Measurements from ENCODE around the gene NR1D2.
"Not testable (repeated sequence)": the region's sequence is repeated elsewhere in the genome, so short reads cannot be mapped to it uniquely, and the experiment has no call there.

Gene NR1D2

DNA sequence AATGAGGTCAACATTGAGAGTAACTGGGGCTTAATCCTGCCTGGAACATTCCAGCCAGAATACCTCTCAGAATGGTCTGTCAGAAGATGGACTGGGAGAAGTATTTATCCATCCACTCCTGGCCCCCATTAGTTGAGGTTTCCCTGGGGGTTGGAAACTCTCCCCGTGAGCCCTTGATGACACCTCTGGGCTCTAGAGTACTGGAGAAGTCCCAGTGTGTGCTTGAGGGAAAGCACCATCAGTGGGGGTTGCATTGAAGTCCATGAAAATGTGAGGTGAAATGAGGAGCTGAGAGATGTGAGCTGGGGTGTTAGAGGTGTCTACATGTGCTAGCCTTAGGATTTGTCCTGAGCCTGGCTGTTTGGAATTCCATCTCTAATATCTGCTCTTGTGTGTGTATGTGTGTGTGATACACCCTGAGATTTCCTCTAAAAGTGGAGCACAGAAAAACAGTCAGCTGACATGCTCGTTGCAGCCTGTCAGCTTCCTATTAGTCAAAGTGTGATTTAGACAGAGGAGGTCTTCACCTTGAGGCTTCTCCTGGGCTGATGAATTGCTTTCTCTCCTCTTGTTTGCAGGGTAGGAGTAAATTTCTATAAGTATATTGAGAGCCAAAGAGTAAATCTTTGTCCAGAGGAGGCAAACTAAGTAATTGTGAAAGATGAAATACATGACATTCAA, 67.6 kb downstream of the NR1D2 start:
- no peak for DNase-seq

DNA sequence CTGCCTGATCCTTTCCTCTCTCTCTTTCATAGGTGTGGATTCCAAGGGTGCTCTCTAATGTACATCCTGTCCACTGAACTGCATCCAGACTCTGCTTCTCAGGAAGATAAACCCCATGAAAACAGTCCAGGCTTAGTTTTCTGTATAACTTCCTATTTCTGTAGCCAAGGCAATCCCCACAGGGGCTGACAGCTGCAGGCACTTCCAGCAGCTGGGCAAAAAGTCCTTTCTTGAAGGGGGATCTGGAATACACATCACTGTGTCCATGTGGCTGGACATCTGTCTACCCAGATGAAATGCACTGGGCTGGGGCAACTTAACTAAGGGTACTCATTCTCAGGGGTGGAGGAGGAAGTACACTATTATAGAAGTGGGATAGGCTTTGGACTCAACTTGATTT, 72.2 kb downstream of the NR1D2 start:
- no peak for DNase-seq

DNA sequence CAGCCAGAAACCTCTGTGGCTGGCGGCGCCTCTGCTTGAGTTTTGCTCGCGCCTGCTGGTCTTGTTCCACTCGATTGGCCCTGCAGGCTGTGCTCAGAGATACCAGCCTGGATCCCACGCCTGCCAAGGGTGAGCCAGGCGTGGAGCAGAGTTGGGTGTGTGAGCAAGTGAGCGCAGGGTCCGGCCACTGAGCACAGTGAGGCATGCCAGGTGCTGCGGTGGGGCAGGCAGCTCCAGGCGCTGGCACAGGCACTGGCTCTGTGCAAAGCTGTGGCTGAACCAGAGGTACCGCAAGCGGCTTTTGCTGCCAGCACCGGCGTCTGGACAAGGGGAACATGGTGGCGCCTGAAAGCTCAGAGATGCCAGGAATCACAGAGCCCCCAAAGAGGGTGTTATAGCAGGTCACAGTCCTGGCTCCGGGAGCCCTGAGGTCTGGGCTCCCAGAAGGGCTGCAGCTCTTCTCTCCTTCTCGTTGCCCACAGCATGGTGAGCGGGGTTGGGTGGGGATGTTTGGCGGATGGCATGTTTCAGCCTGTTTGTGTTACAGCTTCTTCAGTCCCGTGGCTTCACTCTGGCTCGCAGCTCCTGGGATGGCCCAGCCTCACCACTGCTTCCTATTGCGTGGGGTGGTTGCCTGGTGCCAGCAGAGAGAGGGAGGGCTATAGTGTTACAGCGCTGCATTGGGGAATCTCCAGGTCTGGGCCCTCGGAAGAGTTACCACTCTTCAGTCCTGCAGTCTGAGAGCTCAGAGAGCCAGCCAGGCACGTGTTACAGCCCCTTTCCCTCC, 73.9 kb downstream of the NR1D2 start:
- peak; percentile 26 for DNase-seq

DNA sequence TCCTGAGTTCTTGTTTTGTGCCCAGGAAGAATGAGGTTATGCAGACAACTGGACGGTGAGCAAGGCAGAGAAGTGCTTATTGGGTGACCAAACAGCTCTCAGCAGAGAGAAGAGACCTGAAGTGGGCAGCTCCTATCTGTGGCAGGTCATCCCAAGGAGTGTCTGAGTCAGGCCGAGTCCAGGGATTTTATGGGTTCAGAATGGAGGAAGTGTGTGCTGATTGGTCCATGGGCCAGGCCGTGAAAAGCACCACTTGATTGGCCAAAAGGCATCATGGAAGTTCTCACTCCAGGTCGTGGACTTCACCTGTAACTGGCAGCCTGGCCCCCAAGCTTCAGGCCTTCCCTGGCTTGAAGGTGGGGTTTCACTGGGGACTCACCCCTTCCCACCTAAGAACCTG, 74.5 kb downstream of the NR1D2 start:
- no peak for DNase-seq

DNA sequence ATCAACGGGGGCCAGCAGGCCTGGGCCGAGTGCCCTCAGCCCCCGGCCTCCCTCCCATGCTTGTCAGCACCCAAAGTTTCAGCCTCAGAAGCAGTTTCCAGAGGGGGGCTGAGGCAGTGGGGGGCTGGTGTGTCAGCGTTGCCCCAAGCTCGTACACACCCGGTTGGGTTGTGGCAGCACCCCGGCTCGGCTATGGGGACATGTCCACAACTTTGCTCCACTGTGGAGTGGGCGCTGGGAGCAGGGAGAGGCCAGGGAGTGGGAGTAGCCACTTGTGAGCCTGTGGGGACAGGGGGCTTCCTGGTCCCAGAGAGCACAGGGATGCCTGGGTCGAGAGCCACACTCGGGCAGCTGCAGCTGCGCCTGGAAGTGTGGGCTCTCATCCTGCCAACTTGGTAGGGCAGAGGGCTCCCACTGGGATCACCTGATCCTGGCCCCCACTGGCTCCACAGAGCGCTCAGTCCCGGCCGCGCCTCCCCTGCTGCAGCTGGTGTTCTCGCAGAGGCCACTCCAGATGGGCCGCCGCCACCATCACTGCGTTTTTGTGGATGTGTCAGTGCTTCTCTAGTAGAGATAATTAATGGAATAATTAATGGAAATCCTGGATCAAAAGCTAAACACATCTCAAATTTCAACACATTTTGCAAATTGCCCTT, 75.1 kb downstream of the NR1D2 start:
- peak; percentile 25 for DNase-seq

DNA sequence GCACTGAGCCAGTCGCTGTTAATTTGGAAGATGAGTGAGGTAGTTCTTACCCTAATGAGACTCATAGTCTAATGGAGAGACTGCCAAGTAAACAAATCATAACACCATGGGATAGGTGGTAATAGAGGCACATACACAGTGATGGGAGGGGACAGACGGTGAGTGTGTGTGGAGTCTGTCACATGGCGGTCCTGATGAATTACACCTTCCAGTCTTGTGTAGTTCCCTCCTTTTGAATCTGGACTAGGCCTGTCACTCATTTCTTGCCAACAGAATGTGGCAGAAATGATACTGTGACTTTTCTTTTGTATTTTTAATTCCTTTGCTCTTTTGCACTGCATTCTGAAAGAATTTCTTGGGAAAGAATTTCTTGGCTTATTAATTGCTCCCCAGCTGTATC, 78.1 kb downstream of the NR1D2 start:
- peak; percentile 1 for DNase-seq

DNA sequence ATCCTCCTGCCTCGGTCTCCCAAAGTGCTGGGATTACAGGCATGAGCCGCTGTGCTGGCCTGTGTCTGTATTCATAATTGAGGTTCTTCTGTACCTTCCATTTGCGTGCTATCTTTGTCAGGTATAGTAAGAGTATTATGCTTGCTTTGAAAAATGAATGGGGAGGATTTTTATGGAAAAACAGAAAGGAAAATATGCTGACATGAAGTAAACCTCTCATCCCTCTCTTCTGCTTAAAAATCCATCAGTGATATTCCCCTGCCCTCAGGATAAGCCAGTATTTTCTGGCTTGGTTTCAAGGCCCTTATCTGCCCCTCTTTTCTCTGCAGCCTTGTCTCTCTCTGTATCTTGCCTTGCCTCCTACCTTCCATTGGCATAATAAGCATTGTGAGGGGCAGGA, 80.7 kb downstream of the NR1D2 start:
- DNase-seq = no peak

DNA sequence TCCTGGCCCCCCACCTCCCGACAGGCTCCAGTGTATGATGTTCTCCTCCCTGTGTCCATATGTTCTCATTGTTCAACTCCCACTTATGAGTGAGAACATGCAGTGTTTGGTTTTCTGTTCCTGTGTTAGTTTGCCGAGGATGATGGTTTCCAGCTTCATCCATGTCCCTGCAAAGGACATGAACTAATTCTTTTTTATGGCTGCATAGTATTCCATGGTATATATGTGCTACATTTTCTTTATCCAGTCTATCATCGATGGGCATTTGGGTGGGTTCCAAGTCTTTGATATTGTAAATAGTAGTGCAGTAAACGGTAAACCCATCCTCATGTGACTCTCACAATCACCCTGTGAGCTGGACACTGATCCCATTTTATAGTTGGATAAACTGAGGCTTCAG, 81.6 kb downstream of the NR1D2 start:
- DNase-seq = not testable (repeated sequence)

DNA sequence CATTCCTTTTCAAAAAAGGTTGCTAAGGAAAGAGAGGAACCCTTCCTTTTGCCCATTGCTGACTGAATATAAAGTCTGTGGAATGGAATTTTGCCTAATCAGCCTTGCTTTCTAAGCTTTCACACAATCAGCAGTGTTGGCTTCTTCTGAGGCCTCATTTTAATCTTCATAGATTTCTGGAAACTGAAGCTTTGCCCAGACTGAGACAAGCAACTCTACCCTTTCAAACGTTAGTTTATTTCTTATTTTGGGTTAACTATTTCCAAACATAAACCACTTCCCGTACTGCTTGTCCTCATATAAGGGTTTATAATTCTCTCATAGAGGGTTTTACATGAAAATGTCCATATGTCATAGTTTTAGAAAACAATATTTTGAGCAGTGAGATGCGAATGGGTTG, 82.9 kb downstream of the NR1D2 start:
- no peak for DNase-seq

Data from NCI-H1694 treated with DMSO at 0.1 percent for 48 hours (cell line).